MM.1S (cell line): ENCODE results near the gene ADD2.

ENCODE experiments used
- DNase-seq: peaks from one replicate; pipeline ENCODE4 v3.0.0-alpha.2; 2015
- H2AFZ ChIP-seq: fragments of 300-600 bp; sonication (generic); 2 replicates; pipeline ENCODE4 v1.6.0; 2016; ENCODE audit warnings: antibody characterized with exemption, low read length
- H3F3A ChIP-seq: fragments of 300-600 bp; sonication (generic); 2 replicates; pipeline ENCODE4 v1.6.1; 2016; ENCODE audit warnings: mild to moderate bottlenecking, antibody characterized with exemption, low read length, moderate library complexity, mixed read lengths; ENCODE audit not compliant: insufficient read depth
- H3K27ac ChIP-seq: fragments of 300-600 bp; sonication (generic); 2 replicates; pipeline ENCODE4 v1.5.1; 2016; ENCODE audit warnings: mild to moderate bottlenecking, low read length
- H3K27me3 ChIP-seq: fragments of 300-600 bp; sonication (generic); replicated peaks from 2 replicates; pipeline ENCODE4 v1.6.0; 2016; ENCODE audit warnings: low read length; ENCODE audit not compliant: insufficient read depth
- H3K36me3 ChIP-seq: fragments of 300-600 bp; sonication (generic); replicated peaks from 2 replicates; pipeline ENCODE4 v1.6.1; 2016; ENCODE audit warnings: mild to moderate bottlenecking, low read length, mixed read lengths; ENCODE audit not compliant: insufficient read depth
- H3K4me1 ChIP-seq: fragments of 300-600 bp; sonication (generic); 2 replicates; pipeline ENCODE4 v1.6.1; 2016; ENCODE audit warnings: low read length, mixed read lengths
- H3K4me2 ChIP-seq: fragments of 300-600 bp; sonication (generic); 2 replicates; pipeline ENCODE4 v1.6.0; 2016; ENCODE audit warnings: low read depth, low read length
- H3K4me3 ChIP-seq: fragments of 300-600 bp; sonication (generic); 2 replicates; pipeline ENCODE4 v1.5.1; 2016; ENCODE audit warnings: low read length, mixed read lengths
- H3K79me2 ChIP-seq: fragments of 300-600 bp; sonication (generic); 2 replicates; pipeline ENCODE4 v1.6.1; 2016; ENCODE audit warnings: mixed run types, low read length, mixed read lengths
- H3K9ac ChIP-seq: fragments of 300-600 bp; sonication (generic); 2 replicates; pipeline ENCODE4 v1.6.1; 2016; ENCODE audit warnings: low read length, mixed read lengths
- H3K9me2 ChIP-seq: fragments of 300-600 bp; sonication (generic); replicated peaks from 2 replicates; pipeline ENCODE4 v1.6.1; 2016; ENCODE audit warnings: mild to moderate bottlenecking, low read length, mixed read lengths; ENCODE audit not compliant: insufficient read depth
- H3K9me3 ChIP-seq: fragments of 300-600 bp; sonication (generic); replicated peaks from 2 replicates; pipeline ENCODE4 v1.6.1; 2016; ENCODE audit warnings: mild to moderate bottlenecking, low read length, mixed read lengths; ENCODE audit not compliant: insufficient read depth
- H4K20me1 ChIP-seq: fragments of 300-600 bp; sonication (generic); 2 replicates; pipeline ENCODE4 v1.6.1; 2016; ENCODE audit warnings: mild to moderate bottlenecking, low read length, moderate library complexity, mixed read lengths; ENCODE audit not compliant: insufficient read depth
- EZH2 ChIP-seq: fragments of 300-600 bp; sonication (generic); optimal IDR thresholded peaks from 2 replicates; pipeline ENCODE3; 2017; ENCODE audit warnings: low read depth, mild to moderate bottlenecking, antibody characterized with exemption, low read length, mixed read lengths
- EZH2phosphoT487 ChIP-seq: fragments of 300-600 bp; sonication (generic); IDR thresholded peaks from 2 replicates; pipeline ENCODE4 v1.6.1; 2018; ENCODE audit warnings: antibody characterized with exemption, low read length
- TF ChIP-seq, protein P1 (sequence below): fragments of 300-600 bp; sonication (generic); IDR thresholded peaks from 2 replicates; pipeline ENCODE4 v1.5.1; 2016; ENCODE audit warnings: antibody characterized with exemption, low read length, mixed read lengths

Gene ADD2

DNA sequence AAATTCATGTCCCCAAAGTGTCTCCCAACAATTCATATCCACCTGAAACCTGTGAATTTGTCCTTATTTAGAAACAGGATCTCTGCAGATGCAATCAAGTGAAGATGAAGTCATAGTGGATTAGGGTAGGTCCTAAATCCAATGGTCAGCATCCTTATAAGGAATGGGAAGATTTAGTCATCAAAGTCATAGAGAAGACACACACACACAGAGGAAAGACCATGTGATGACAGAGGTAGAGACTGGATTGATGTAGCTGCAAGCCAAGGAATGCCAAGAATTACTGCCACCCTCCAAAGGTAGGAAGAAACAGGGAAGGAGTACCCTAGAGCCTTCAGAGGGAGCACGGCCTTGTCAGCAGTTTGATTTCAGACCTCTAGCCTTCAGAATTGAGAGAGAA lies 17.7 kb downstream of the ADD2 start:
- Histone ChIP-seq H3K36me3 (no peaks in the 10 kb centered on the region), H3K9ac (no peak overlapping the region), H3K4me2 (no peak overlapping the region), H3K79me2 (no peaks in the 10 kb centered on the region), H3F3A (no peaks in the 10 kb centered on the region), H3K27ac (no peak overlapping the region), H3K9me3 (no peaks in the 10 kb centered on the region), H3K4me1 (no peaks in the 10 kb centered on the region), H3K4me3 (no peak overlapping the region), H3K27me3 (no peaks in the 10 kb centered on the region), H3K9me2 (no peaks in the 10 kb centered on the region), H2AFZ (no peak overlapping the region), H4K20me1 (no peaks in the 10 kb centered on the region)
- no peak for DNase-seq
- no peak for TF ChIP-seq EZH2phosphoT487

DNA sequence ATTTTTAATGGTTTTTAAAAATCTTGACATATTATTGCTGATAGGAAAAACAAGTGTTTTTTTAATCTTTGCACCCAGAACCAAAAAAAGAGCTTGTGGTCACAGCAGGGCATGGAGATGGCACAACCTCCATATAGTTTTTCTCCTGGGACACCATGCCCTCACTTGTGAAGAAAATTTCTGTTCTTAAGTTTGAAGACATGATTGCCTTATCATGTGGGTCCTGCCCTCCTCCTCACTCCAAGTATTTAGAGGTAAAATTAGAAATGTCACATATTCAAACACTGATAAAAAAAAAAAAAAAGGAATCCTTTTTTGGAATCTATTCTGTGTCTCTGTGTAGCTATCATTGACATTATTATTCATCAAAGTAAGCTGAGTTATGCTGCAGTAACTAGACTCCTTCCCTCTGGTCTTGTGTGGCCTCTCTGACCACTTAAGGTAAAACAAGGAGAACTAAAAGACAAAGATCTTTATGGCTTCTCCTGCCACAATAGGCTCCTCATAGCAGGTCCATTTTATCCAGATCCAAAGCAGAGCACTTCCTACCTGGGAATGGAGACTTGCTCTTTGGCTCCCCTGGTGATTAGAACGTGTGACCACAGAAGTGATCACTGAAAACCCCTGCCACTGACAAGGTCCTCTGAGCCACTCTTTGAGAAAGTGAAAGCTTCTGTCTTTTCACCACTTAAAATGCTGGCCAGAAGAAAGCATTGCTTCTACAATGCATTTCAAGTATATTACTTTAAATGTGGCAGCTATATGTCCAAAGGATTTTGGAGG lies 19.8 kb downstream of the ADD2 start:
- H2AFZ ChIP-seq: no peak overlapping the region
- H3K9ac ChIP-seq: no peak overlapping the region
- no peaks in the 10 kb centered on the region for H3K27me3 ChIP-seq
- no peaks in the 10 kb centered on the region for H4K20me1 ChIP-seq
- H3K4me2 ChIP-seq: no peak overlapping the region
- DNase-seq: no peak
- H3K4me3 ChIP-seq: no peak overlapping the region
- no peaks in the 10 kb centered on the region for H3K36me3 ChIP-seq
- TF ChIP-seq, protein P1, sequence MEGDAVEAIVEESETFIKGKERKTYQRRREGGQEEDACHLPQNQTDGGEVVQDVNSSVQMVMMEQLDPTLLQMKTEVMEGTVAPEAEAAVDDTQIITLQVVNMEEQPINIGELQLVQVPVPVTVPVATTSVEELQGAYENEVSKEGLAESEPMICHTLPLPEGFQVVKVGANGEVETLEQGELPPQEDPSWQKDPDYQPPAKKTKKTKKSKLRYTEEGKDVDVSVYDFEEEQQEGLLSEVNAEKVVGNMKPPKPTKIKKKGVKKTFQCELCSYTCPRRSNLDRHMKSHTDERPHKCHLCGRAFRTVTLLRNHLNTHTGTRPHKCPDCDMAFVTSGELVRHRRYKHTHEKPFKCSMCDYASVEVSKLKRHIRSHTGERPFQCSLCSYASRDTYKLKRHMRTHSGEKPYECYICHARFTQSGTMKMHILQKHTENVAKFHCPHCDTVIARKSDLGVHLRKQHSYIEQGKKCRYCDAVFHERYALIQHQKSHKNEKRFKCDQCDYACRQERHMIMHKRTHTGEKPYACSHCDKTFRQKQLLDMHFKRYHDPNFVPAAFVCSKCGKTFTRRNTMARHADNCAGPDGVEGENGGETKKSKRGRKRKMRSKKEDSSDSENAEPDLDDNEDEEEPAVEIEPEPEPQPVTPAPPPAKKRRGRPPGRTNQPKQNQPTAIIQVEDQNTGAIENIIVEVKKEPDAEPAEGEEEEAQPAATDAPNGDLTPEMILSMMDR: peak; percentile 16
- no peak for TF ChIP-seq EZH2phosphoT487
- H3K27ac ChIP-seq: no peak overlapping the region
- no peaks in the 10 kb centered on the region for H3K79me2 ChIP-seq
- H3K9me3 ChIP-seq: no peaks in the 10 kb centered on the region
- no peaks in the 10 kb centered on the region for H3K9me2 ChIP-seq
- no peaks in the 10 kb centered on the region for H3F3A ChIP-seq
- no peaks in the 10 kb centered on the region for H3K4me1 ChIP-seq

DNA sequence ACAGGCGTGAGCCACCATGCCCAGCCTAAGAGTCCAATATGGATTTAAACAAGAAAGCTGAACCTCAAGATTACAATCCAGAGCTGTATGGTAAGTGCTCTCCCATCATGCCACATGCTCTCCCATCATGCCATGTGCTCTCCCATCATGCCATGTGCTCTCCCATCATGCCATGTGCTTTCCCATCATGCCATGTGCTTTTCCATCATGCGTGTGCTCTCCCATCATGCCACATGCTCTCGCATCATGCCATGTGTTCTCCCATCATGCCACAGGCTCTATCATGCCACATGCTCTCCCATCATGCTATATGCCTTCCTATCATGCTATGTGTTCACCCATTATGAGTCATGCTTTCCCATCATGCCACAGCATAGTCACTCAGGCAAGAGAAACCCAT lies 20.7 kb downstream of the ADD2 start:
- no peaks in the 10 kb centered on the region for H3K79me2 ChIP-seq
- H3K27ac ChIP-seq: no peak overlapping the region
- TF ChIP-seq EZH2phosphoT487 (no peak), EZH2 (no peak)
- H3K9me2 ChIP-seq: no peaks in the 10 kb centered on the region
- H3K27me3 ChIP-seq: no peaks in the 10 kb centered on the region
- DNase-seq: no peak
- H4K20me1 ChIP-seq: no peaks in the 10 kb centered on the region
- no peak overlapping the region for H3K9ac ChIP-seq
- no peaks in the 10 kb centered on the region for H3K4me1 ChIP-seq
- no peaks in the 10 kb centered on the region for H3F3A ChIP-seq
- no peak overlapping the region for H3K4me2 ChIP-seq
- no peak overlapping the region for H2AFZ ChIP-seq
- H3K4me3 ChIP-seq: no peak overlapping the region
- no peaks in the 10 kb centered on the region for H3K36me3 ChIP-seq
- no peaks in the 10 kb centered on the region for H3K9me3 ChIP-seq

DNA sequence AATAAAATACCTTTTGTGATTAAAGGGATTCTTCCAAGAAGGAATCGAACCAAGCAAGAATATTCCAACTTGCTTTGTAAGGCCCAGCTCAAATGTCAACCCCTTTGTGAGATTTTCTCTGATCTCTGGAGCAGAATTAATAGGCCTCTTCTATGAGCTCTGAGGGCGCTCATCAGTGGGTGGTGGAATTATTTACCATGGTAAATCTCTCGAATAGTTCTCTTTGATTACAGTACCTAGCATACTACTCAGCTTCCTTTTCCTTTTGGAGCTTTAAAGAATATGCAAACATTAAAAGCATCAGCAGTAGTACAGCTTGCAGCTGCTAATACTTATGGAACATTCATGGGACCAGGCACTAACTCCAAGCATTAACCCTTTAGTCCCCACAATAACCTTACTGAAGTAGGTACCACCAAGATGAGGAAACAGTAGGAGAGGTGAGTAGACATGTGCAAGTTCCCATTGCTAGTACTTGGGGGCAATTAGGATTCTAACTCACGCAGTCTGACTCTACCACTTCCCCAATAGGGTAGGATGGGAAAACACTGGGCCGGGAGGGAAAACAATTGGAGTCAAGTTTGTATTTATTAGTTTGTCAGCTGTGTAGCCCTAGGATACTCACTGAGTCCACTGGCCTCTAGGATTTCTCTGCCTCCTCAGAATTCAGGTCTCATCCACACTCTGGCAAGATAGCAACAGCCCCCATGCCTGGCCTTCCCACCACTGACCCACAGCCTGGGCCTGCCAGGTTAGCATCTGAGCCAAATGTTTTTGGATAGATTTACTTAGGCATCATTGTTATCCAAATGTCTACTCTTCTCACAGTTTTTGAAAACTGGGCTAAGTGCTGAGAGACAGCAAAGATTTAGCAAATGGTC lies 21.7 kb downstream of the ADD2 start:
- H3K9me3 ChIP-seq: no peaks in the 10 kb centered on the region
- no peaks in the 10 kb centered on the region for H4K20me1 ChIP-seq
- TF ChIP-seq EZH2phosphoT487: no peak
- TF ChIP-seq, protein P1: no peak
- no peak for TF ChIP-seq EZH2
- no peaks in the 10 kb centered on the region for H3K36me3 ChIP-seq
- H3K27me3 ChIP-seq: no peaks in the 10 kb centered on the region
- H3K9ac ChIP-seq: no peak overlapping the region
- no peak for DNase-seq
- no peak overlapping the region for H3K27ac ChIP-seq
- no peak overlapping the region for H2AFZ ChIP-seq
- no peaks in the 10 kb centered on the region for H3K9me2 ChIP-seq
- H3K79me2 ChIP-seq: no peaks in the 10 kb centered on the region
- no peaks in the 10 kb centered on the region for H3K4me1 ChIP-seq
- H3F3A ChIP-seq: no peaks in the 10 kb centered on the region
- H3K4me2 ChIP-seq: no peak overlapping the region
- H3K4me3 ChIP-seq: no peak overlapping the region
